ENCODE data around the gene ASTN2. TPM values are rescaled to one million over a fixed set of nuclear protein-coding genes. Genes with fewer than 3 reads are reported as not detected.

ASTN2 gene
- total RNA-seq, 1 donor from 2014 or later: 2.1 TPM

- no peak for DNase-seq (ENCODE audit: low read depth, low spot score)
These were observed 728.7 kb downstream of the ASTN2 start for GRCh38 chr9:116686135-116686534.

GRCh38 chr9:116685166-116685565 is 729.7 kb downstream of the ASTN2 start:
- no peak for DNase-seq (ENCODE audit: low read depth, low spot score)

GRCh38 chr9:116683535-116683934 is 731.3 kb downstream of the ASTN2 start:
- no peak for DNase-seq (ENCODE audit: low read depth, low spot score)

GRCh38 chr9:116674210-116674980 is 740.5 kb downstream of the ASTN2 start:
- no peak for DNase-seq (ENCODE audit: low read depth, low spot score)

GRCh38 chr9:116673375-116673774 is 741.5 kb downstream of the ASTN2 start:
- DNase-seq (ENCODE audit: low read depth, low spot score): no peak

GRCh38 chr9:116671605-116672004 is 743.3 kb downstream of the ASTN2 start:
- no peak for DNase-seq (ENCODE audit: low read depth, low spot score)

- no peak for DNase-seq (ENCODE audit: low read depth, low spot score)
These were observed 745.7 kb downstream of the ASTN2 start for GRCh38 chr9:116668970-116669695.

- no peak for DNase-seq (ENCODE audit: low read depth, low spot score)
These were observed 751.3 kb downstream of the ASTN2 start for GRCh38 chr9:116663581-116663980.

GRCh38 chr9:116662646-116663310 is 752.1 kb downstream of the ASTN2 start:
- DNase-seq (ENCODE audit: low read depth, low spot score): no peak

GRCh38 chr9:116661037-116661954 is 753.6 kb downstream of the ASTN2 start:
- DNase-seq (ENCODE audit: low read depth, low spot score): peak; percentile 37

GRCh38 chr9:116658265-116658664 is 756.6 kb downstream of the ASTN2 start:
- DNase-seq (ENCODE audit: low read depth, low spot score): no peak

GRCh38 chr9:116656977-116657376 is 757.9 kb downstream of the ASTN2 start:
- DNase-seq (ENCODE audit: low read depth, low spot score): no peak

GRCh38 chr9:116656501-116656971 is 758.3 kb downstream of the ASTN2 start:
- DNase-seq (ENCODE audit: low read depth, low spot score): no peak

- DNase-seq (ENCODE audit: low read depth, low spot score): no peak
These were observed 760.9 kb downstream of the ASTN2 start for GRCh38 chr9:116654059-116654355.

GRCh38 chr9:116653348-116654058 is 761.4 kb downstream of the ASTN2 start:
- no peak for DNase-seq (ENCODE audit: low read depth, low spot score)

GRCh38 chr9:116647515-116647809 is 767.4 kb downstream of the ASTN2 start:
- no peak for DNase-seq (ENCODE audit: low read depth, low spot score)

- DNase-seq (ENCODE audit: low read depth, low spot score): no peak
These were observed 768.0 kb downstream of the ASTN2 start for GRCh38 chr9:116646661-116647514.

GRCh38 chr9:116644091-116644688 is 770.7 kb downstream of the ASTN2 start:
- no peak for DNase-seq (ENCODE audit: low read depth, low spot score)

- no peak for DNase-seq (ENCODE audit: low read depth, low spot score)
These were observed 771.2 kb downstream of the ASTN2 start for GRCh38 chr9:116643691-116644090.
